ENCODE measurements around the gene DCAF4. TPM values are rescaled to one million over a fixed set of nuclear protein-coding genes. Genes with fewer than 3 reads are reported as not detected.
"Not testable (repeated sequence)": the region's sequence is repeated elsewhere in the genome, so short reads cannot be mapped to it uniquely, and the experiment has no call there.

DCAF4 gene
- total RNA-seq, 1 donor from 2014 or later: 22.4 TPM

- DNase-seq: no peak
Observed at GRCh38 chr14:72970824-72971434, 44.7 kb downstream of the DCAF4 start.

- no peak for DNase-seq
Observed at GRCh38 chr14:72974661-72975060, 48.4 kb downstream of the DCAF4 start.

GRCh38 chr14:72975770-72976169, 49.5 kb downstream of the DCAF4 start:
- no peak for DNase-seq

GRCh38 chr14:72978856-72979255, 52.6 kb downstream of the DCAF4 start:
- no peak for DNase-seq

- DNase-seq: no peak
Observed at GRCh38 chr14:72980863-72981262, 54.6 kb downstream of the DCAF4 start.

GRCh38 chr14:72982146-72982708, 56.0 kb downstream of the DCAF4 start:
- no peak for DNase-seq

- DNase-seq: no peak
Observed at GRCh38 chr14:72986214-72986613, 60.0 kb downstream of the DCAF4 start.

- DNase-seq: no peak
Observed at GRCh38 chr14:72986857-72987256, 60.6 kb downstream of the DCAF4 start.

GRCh38 chr14:72990171-72990570, 63.9 kb downstream of the DCAF4 start:
- DNase-seq: no peak

GRCh38 chr14:72996916-72997315, 70.7 kb downstream of the DCAF4 start:
- no peak for DNase-seq

- no peak for DNase-seq
Observed at GRCh38 chr14:72998252-72998903, 72.1 kb downstream of the DCAF4 start.

- DNase-seq: no peak
Observed at GRCh38 chr14:72999316-72999715, 73.1 kb downstream of the DCAF4 start.

- DNase-seq: no peak
Observed at GRCh38 chr14:73000073-73000472, 73.8 kb downstream of the DCAF4 start.

GRCh38 chr14:73003681-73004080, 77.4 kb downstream of the DCAF4 start:
- DNase-seq: no peak

GRCh38 chr14:73004641-73005040, 78.4 kb downstream of the DCAF4 start:
- DNase-seq: not testable (repeated sequence)

GRCh38 chr14:73007835-73008234, 81.6 kb downstream of the DCAF4 start:
- no peak for DNase-seq

- DNase-seq: peak; percentile 85
Observed at GRCh38 chr14:73008501-73008900, 82.2 kb downstream of the DCAF4 start.

Other genes starting within 250 kb of the DCAF4 start
- 20.6 TPM for gene DPF3, start 32.4 kb upstream of the DCAF4 start, total RNA-seq
- 15.3 TPM for gene ZFYVE1, start 100.6 kb downstream of the DCAF4 start, total RNA-seq
- 56.6 TPM for gene RBM25, start 132.1 kb downstream of the DCAF4 start, total RNA-seq
- gene PSEN1, start 210.0 kb downstream of the DCAF4 start, total RNA-seq: 49.5 TPM